NCI-H2196 treated with DMSO at 0.1 percent for 48 hours (cell line): ENCODE results near the gene DNAJC15.

Experiments used
- DNase-seq: peaks from one replicate; lab custom pipeline; 2025; ENCODE audit not compliant: unreplicated experiment; lab: John Stamatoyannopoulos, UW

Gene DNAJC15

GRCh38 chr13:43081866-43082265, 58.5 kb downstream of the DNAJC15 start:
- no peak for DNase-seq

GRCh38 chr13:43083750-43084149, 60.4 kb downstream of the DNAJC15 start:
- no peak for DNase-seq

GRCh38 chr13:43085545-43085944, 62.2 kb downstream of the DNAJC15 start:
- DNase-seq = no peak

- DNase-seq = no peak
These were observed 62.8 kb downstream of the DNAJC15 start for GRCh38 chr13:43086181-43086580.

- no peak for DNase-seq
These were observed 64.7 kb downstream of the DNAJC15 start for GRCh38 chr13:43088093-43088511.

- no peak for DNase-seq
These were observed 66.6 kb downstream of the DNAJC15 start for GRCh38 chr13:43089912-43090498.

GRCh38 chr13:43094901-43095300, 71.5 kb downstream of the DNAJC15 start:
- DNase-seq = no peak

GRCh38 chr13:43095771-43096719, 72.7 kb downstream of the DNAJC15 start:
- no peak for DNase-seq

GRCh38 chr13:43100667-43101066, 77.3 kb downstream of the DNAJC15 start:
- DNase-seq = no peak

- no peak for DNase-seq
These were observed 78.9 kb downstream of the DNAJC15 start for GRCh38 chr13:43102304-43102703.

GRCh38 chr13:43107780-43108179, 84.4 kb downstream of the DNAJC15 start:
- no peak for DNase-seq

GRCh38 chr13:43110036-43110435, 86.7 kb downstream of the DNAJC15 start:
- no peak for DNase-seq

- DNase-seq = no peak
These were observed 87.3 kb downstream of the DNAJC15 start for GRCh38 chr13:43110658-43111057.

GRCh38 chr13:43111559-43112400, 88.4 kb downstream of the DNAJC15 start:
- no peak for DNase-seq

- DNase-seq = no peak
These were observed 90.2 kb downstream of the DNAJC15 start for GRCh38 chr13:43113603-43114002.

GRCh38 chr13:43114504-43114903, 91.1 kb downstream of the DNAJC15 start:
- DNase-seq = no peak

- no peak for DNase-seq
These were observed 91.8 kb downstream of the DNAJC15 start for GRCh38 chr13:43115141-43115540.

GRCh38 chr13:43116242-43116641, 92.9 kb downstream of the DNAJC15 start:
- DNase-seq = no peak

- no peak for DNase-seq
These were observed 95.1 kb downstream of the DNAJC15 start for GRCh38 chr13:43118521-43118920.

- no peak for DNase-seq
These were observed 95.8 kb downstream of the DNAJC15 start for GRCh38 chr13:43119206-43119605.

GRCh38 chr13:43122791-43123190, 99.4 kb downstream of the DNAJC15 start:
- no peak for DNase-seq
